Activated CD4-positive, alpha-beta T cell treated with anti-CD3 and anti-CD28 coated beads, Interleukin-2, amount 50 U/mL, for 24 hours (primary cell): ENCODE measurements around the gene CHRM1.
"Not testable (repeated sequence)": the region's sequence is repeated elsewhere in the genome, so short reads cannot be mapped to it uniquely, and the experiment has no call there.

Experiments
- DNase-seq, 2 donors: peaks; one replicate each; pipeline ENCODE4 v3.0.0-alpha.2; 2020; ENCODE audit warnings: low read depth in 1 of 2, low spot score in 1 of 2

The CHRM1 gene

GRCh38 chr11:62921201-62921572, at the start of gene CHRM1:
Gene CHRM1 (minus strand): TSS chr11:62921363. CDS start chr11:62911100, 10,263 bp downstream.
- DNase-seq = no peak

- DNase-seq = no peak
These were observed 44.4 kb upstream of the CHRM1 start for GRCh38 chr11:62965574-62965973.

GRCh38 chr11:62962391-62962790, 41.2 kb upstream of the CHRM1 start:
- DNase-seq = no peak

- no peak for DNase-seq
These were observed 39.9 kb upstream of the CHRM1 start for GRCh38 chr11:62961017-62961570.

- DNase-seq = no peak
These were observed 38.3 kb upstream of the CHRM1 start for GRCh38 chr11:62959422-62959980.

GRCh38 chr11:62958547-62959421, 37.6 kb upstream of the CHRM1 start:
- DNase-seq = no peak

- DNase-seq = no peak
These were observed 36.0 kb upstream of the CHRM1 start for GRCh38 chr11:62957147-62957546.

GRCh38 chr11:62954478-62954877, 33.3 kb upstream of the CHRM1 start:
- no peak for DNase-seq

- DNase-seq = no peak
These were observed 32.6 kb upstream of the CHRM1 start for GRCh38 chr11:62953811-62954210.

- DNase-seq = no peak
These were observed 27.7 kb upstream of the CHRM1 start for GRCh38 chr11:62948765-62949320.

- not testable (repeated sequence) for DNase-seq
These were observed 24.4 kb upstream of the CHRM1 start for GRCh38 chr11:62945538-62945937.

GRCh38 chr11:62937528-62937927, 16.4 kb upstream of the CHRM1 start:
- DNase-seq = not testable (repeated sequence)

GRCh38 chr11:62934496-62934785, 13.3 kb upstream of the CHRM1 start:
- no peak for DNase-seq

- DNase-seq = no peak
These were observed 12.8 kb upstream of the CHRM1 start for GRCh38 chr11:62933750-62934495.

- no peak for DNase-seq
These were observed 12.1 kb upstream of the CHRM1 start for GRCh38 chr11:62933285-62933684.

- DNase-seq = no peak
These were observed 10.5 kb upstream of the CHRM1 start for GRCh38 chr11:62931499-62932278.

GRCh38 chr11:62930666-62931065, 9.5 kb upstream of the CHRM1 start:
- no peak for DNase-seq

- no peak for DNase-seq
These were observed 9.0 kb upstream of the CHRM1 start for GRCh38 chr11:62930157-62930556.

GRCh38 chr11:62928011-62928410, 6.8 kb upstream of the CHRM1 start:
- DNase-seq = no peak

GRCh38 chr11:62926680-62927455, 5.7 kb upstream of the CHRM1 start:
- no peak for DNase-seq
